GM19372 (cell line): ENCODE data around the gene FAM50B.

Experiments
- ATAC-seq: cut with Tn5 transposase; IDR thresholded peaks from one replicate; pipeline ENCODE4 v1.9.1; 2021; ENCODE audit warnings: mild to moderate bottlenecking, low read depth, moderate library complexity; ENCODE audit not compliant: unreplicated experiment

Gene FAM50B

GRCh38 chr6:3848925-3849605 lies at the start of gene FAM50B:
Gene FAM50B, plus strand, starts transcription at chr6:3849373. Its CDS starts 439 bp downstream, at chr6:3849812.
- peak; percentile 91 for ATAC-seq

- ATAC-seq: no peak
Measured at GRCh38 chr6:3799719-3800118, 49.5 kb upstream of the FAM50B start.

GRCh38 chr6:3800850-3801591 lies 48.2 kb upstream of the FAM50B start:
- no peak for ATAC-seq

- ATAC-seq: peak; percentile 45
Measured at GRCh38 chr6:3801960-3802359, 47.2 kb upstream of the FAM50B start.

GRCh38 chr6:3803627-3804468 lies 45.3 kb upstream of the FAM50B start:
- no peak for ATAC-seq

GRCh38 chr6:3804964-3805363 lies 44.2 kb upstream of the FAM50B start:
- ATAC-seq: no peak

GRCh38 chr6:3805448-3806123 lies 43.6 kb upstream of the FAM50B start:
- ATAC-seq: no peak

GRCh38 chr6:3806169-3806922 lies 42.8 kb upstream of the FAM50B start:
- no peak for ATAC-seq

GRCh38 chr6:3808199-3808598 lies 41.0 kb upstream of the FAM50B start:
- no peak for ATAC-seq

- no peak for ATAC-seq
Measured at GRCh38 chr6:3808759-3809514, 40.2 kb upstream of the FAM50B start.

- ATAC-seq: no peak
Measured at GRCh38 chr6:3809515-3809891, 39.7 kb upstream of the FAM50B start.

GRCh38 chr6:3809982-3810381 lies 39.2 kb upstream of the FAM50B start:
- ATAC-seq: no peak

- ATAC-seq: no peak
Measured at GRCh38 chr6:3811191-3811590, 38.0 kb upstream of the FAM50B start.

GRCh38 chr6:3812596-3812995 lies 36.6 kb upstream of the FAM50B start:
- no peak for ATAC-seq

GRCh38 chr6:3813150-3813780 lies 35.9 kb upstream of the FAM50B start:
- ATAC-seq: no peak

GRCh38 chr6:3813918-3814317 lies 35.3 kb upstream of the FAM50B start:
- ATAC-seq: no peak

GRCh38 chr6:3814539-3814938 lies 34.6 kb upstream of the FAM50B start:
- ATAC-seq: no peak

GRCh38 chr6:3816251-3816650 lies 32.9 kb upstream of the FAM50B start:
- ATAC-seq: no peak
